ENCODE results near the gene EPHA3. TPM values are rescaled to one million over a fixed set of nuclear protein-coding genes. Genes with fewer than 3 reads are reported as not detected.

The EPHA3 gene
- total and polyA plus RNA-seq, 11 donors: 1.0 to 9.4 (median 3.5) TPM

DNA sequence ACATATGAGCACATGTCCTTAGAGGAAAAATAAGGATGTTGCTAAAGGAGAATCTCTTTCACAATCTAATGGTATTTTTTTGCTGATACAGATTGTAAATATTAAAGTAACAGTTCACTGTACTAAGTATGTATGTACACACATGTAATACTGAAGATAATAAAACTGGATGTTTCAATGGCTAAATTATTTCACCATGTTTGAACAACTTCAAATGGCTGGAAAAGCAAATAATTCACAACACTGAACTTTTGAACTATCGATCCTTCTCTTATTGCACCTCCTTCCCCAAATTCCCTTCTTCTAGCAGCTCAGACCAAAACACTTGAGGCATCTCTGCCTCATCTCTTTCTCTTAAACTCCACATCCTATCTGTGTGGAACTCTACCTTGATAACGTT, 149.5 kb downstream of the EPHA3 start:
- Histone ChIP-seq H3K36me3 (no peaks in the 10 kb centered on the region), H3K4me1 (no peaks in the 10 kb centered on the region), H3K4me3 (no peak overlapping the region), H3K27me3 (no peaks in the 10 kb centered on the region), H3K27ac (no peak overlapping the region), H3K9me3 (no peaks in the 10 kb centered on the region)
- TF ChIP-seq POLR2A (IDR thresholded peaks at IDR 0.05): no peak
- TF ChIP-seq, protein P1, sequence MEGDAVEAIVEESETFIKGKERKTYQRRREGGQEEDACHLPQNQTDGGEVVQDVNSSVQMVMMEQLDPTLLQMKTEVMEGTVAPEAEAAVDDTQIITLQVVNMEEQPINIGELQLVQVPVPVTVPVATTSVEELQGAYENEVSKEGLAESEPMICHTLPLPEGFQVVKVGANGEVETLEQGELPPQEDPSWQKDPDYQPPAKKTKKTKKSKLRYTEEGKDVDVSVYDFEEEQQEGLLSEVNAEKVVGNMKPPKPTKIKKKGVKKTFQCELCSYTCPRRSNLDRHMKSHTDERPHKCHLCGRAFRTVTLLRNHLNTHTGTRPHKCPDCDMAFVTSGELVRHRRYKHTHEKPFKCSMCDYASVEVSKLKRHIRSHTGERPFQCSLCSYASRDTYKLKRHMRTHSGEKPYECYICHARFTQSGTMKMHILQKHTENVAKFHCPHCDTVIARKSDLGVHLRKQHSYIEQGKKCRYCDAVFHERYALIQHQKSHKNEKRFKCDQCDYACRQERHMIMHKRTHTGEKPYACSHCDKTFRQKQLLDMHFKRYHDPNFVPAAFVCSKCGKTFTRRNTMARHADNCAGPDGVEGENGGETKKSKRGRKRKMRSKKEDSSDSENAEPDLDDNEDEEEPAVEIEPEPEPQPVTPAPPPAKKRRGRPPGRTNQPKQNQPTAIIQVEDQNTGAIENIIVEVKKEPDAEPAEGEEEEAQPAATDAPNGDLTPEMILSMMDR (IDR thresholded peaks at IDR 0.05): no peak
- intact Hi-C loops (cut with DNase I): no loop called here
- DNase-seq (no peak), ATAC-seq (no peak)
- 87 to 95% (median 93%) methylated on average over 2 of the region's 2 CpGs for WGBS, 4 donors

GRCh38 chr3:89260721-89261120, 153.3 kb downstream of the EPHA3 start:
- no peak overlapping the region for H3K4me3 ChIP-seq
- no peaks in the 10 kb centered on the region for H3K36me3 ChIP-seq
- no peak for DNase-seq
- ATAC-seq: no peak
- WGBS, 4 donors: 59 to 78% (median 72%) methylated on average over 1 of the region's 1 CpG
- H3K27me3 ChIP-seq: no peaks in the 10 kb centered on the region
- no peaks in the 10 kb centered on the region for H3K9me3 ChIP-seq
- TF ChIP-seq, protein P1 (IDR thresholded peaks at IDR 0.05): no peak
- TF ChIP-seq POLR2A (IDR thresholded peaks at IDR 0.05): no peak
- H3K27ac ChIP-seq: no peak overlapping the region
- intact Hi-C loops (cut with DNase I): no loop called here
- no peaks in the 10 kb centered on the region for H3K4me1 ChIP-seq

DNA sequence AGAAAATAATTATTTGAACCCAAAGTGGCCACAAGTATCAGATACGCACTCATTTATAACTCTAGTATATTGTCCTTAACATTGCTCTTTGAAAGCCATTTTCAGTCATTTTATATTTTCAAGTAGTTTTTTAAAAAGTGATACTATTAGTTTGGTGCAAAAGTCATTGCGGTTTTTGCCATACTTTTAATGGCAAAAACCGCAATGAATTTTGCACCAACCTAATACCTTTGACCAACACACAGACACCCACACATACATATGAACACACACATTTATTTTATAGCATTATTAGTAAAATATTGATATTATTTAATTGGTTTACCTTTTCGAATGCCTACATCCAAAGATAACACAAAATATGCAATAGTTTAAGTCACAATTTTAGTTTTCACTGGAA, 154.3 kb downstream of the EPHA3 start:
- H3K4me3 ChIP-seq: no peak overlapping the region
- H3K27me3 ChIP-seq: no peaks in the 10 kb centered on the region
- DNase-seq (no peak), ATAC-seq (no peak)
- intact Hi-C loops (cut with DNase I): no loop called here
- no peaks in the 10 kb centered on the region for H3K36me3 ChIP-seq
- no peak for TF ChIP-seq POLR2A (IDR thresholded peaks at IDR 0.05)
- TF ChIP-seq, protein P1 (IDR thresholded peaks at IDR 0.05): no peak
- H3K27ac ChIP-seq: no peak overlapping the region
- H3K9me3 ChIP-seq: no peaks in the 10 kb centered on the region
- no peaks in the 10 kb centered on the region for H3K4me1 ChIP-seq
- 94 to 96% (median 96%) methylated on average over 4 of the region's 4 CpGs for WGBS, 4 donors

DNA sequence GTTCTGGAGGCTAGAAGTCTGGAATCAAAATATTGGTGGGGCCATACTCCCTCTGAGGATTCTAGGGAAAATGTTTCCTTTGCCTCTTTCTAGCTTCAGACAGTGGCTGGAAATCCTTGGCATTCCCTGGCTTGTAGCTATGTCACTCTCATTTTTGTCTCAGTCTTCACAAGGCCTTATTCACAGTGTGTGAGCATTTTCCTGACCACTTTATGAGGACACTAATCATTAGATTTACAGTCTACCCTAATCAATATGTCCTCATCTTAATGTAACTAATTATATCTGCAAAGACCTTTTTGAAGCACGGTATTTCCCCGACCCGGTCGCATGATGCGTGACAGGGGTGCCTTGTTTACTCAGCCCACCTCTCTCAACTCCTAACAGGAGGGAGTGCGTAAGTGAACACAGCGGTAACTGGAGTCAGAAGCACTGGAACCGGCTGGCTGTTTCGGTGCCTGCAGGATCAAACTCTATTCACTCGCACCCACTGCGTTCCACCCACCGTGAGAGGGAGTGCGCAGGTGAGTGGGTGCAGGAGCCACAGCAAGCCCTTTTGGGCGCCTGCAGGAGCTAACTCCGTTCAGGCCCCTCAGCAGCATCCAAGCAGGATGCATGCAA, 155.0 kb downstream of the EPHA3 start:
- intact Hi-C loops (cut with DNase I): no loop called here
- Histone ChIP-seq H3K36me3 (no peaks in the 10 kb centered on the region), H3K27ac (no peak overlapping the region), H3K4me1 (no peaks in the 10 kb centered on the region), H3K9me3 (no peaks in the 10 kb centered on the region), H3K27me3 (no peaks in the 10 kb centered on the region), H3K4me3 (no peak overlapping the region)
- WGBS, 4 donors: 93 to 95% (median 94%) methylated on average over 15 of the region's 15 CpGs
- no peak for DNase-seq
- TF ChIP-seq, protein P1 (IDR thresholded peaks at IDR 0.05): no peak
- TF ChIP-seq POLR2A (IDR thresholded peaks at IDR 0.05): no peak
- ATAC-seq: no peak
